Activated CD4-positive, alpha-beta T cell treated with anti-CD3 and anti-CD28 coated beads, Interleukin-2, amount 50 U/mL, for 1 hour (primary cell): ENCODE results near the gene ANKRD24.
"Not testable (repeated sequence)": the region's sequence is repeated elsewhere in the genome, so short reads cannot be mapped to it uniquely, and the experiment has no call there.

Source experiments
- DNase-seq: peaks from one replicate; pipeline ENCODE4 v3.0.0-alpha.2; 2020

ANKRD24 gene

GRCh38 chr19:4199699-4200293 is 17.3 kb downstream of the ANKRD24 start:
- DNase-seq: no peak

DNA sequence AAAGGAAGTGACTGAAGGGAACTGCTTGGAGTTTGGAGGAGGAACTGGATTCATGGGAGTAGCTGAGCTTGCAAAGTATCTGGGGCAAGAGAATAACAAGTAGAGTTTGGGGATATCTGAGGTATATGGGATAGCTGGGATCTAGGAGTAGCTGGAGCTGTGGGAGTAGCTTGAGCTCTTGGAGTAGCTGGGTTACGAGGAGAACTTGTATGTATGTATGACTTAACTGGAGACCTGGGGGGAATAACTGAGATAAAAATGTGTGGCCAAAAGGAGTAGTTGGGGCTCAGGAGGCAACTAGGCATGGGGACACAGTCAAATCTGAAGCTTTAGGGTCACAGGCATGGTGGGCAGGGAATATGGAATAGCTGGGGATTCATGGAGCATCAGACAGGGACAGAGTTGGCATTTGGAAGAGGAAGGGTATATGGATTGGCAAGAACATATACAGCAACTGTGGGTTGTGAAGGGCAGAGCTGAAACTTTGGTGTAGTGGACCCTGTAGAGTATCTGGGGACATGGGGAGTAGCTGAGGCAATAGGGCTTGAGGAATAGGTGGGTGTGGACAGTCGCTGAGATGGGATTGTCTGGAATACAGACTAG is 18.6 kb downstream of the ANKRD24 start:
- DNase-seq: no peak

- DNase-seq: no peak
Measured at GRCh38 chr19:4201798-4202197, 19.3 kb downstream of the ANKRD24 start.

GRCh38 chr19:4206818-4207484 is 24.5 kb downstream of the ANKRD24 start:
- no peak for DNase-seq

DNA sequence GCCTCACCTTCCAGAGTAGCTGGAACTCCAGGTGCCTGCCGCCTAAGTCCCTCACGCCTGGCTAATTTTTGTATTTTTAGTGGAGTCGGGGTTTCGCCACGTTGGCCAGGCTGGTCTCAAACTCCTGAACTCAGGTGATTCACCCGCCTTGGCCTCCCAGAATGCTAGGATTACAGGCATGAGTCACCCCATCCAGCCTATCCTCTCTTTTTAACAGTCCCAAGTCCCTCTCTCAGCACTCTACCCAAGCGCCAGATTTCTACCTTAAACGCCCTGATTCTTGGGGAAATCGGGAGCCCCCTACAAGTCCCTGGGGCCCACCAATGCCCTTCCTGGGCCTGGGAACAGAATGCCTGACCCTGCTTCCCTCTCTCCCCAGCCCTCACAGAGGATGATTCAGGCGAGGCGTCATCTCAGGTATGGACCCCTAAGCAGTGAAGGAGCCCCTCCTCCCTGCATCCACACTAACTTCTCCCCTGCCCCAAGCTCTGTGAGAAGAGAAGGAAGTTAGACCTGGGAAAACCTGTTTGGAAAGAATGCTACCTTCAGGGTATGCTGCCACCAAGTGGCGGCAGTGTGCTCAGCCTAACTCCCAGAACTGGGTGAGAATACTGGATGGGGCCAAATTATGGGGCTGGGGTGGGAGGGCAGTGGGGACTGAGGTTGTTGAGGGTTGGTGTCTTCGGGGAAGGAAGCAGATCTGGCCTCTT is 26.1 kb downstream of the ANKRD24 start:
- DNase-seq: no peak

- no peak for DNase-seq
Measured at GRCh38 chr19:4210166-4210731, 27.8 kb downstream of the ANKRD24 start.

GRCh38 chr19:4213116-4213515 is 30.6 kb downstream of the ANKRD24 start:
- no peak for DNase-seq

- DNase-seq: no peak
Measured at GRCh38 chr19:4215807-4216206, 33.3 kb downstream of the ANKRD24 start.

DNA sequence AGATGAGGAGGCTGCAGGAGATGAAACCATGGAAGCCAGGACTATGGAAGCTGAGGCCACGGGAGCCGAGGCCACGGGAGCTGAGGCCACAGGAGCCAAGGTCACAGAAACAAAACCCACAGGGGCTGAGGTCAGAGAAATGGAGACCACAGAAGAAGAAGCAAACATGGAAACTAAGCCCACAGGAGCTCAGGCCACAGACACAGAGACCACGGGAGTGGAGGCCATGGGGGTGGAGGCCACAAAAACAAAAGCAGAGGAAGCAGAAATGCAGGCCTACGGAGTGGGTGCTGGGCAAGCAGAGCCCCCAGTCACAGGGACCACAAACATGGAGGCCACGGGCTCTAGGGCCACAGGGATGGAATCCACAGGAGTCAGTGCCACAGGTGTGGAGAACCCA is 34.4 kb downstream of the ANKRD24 start:
- DNase-seq: no peak

DNA sequence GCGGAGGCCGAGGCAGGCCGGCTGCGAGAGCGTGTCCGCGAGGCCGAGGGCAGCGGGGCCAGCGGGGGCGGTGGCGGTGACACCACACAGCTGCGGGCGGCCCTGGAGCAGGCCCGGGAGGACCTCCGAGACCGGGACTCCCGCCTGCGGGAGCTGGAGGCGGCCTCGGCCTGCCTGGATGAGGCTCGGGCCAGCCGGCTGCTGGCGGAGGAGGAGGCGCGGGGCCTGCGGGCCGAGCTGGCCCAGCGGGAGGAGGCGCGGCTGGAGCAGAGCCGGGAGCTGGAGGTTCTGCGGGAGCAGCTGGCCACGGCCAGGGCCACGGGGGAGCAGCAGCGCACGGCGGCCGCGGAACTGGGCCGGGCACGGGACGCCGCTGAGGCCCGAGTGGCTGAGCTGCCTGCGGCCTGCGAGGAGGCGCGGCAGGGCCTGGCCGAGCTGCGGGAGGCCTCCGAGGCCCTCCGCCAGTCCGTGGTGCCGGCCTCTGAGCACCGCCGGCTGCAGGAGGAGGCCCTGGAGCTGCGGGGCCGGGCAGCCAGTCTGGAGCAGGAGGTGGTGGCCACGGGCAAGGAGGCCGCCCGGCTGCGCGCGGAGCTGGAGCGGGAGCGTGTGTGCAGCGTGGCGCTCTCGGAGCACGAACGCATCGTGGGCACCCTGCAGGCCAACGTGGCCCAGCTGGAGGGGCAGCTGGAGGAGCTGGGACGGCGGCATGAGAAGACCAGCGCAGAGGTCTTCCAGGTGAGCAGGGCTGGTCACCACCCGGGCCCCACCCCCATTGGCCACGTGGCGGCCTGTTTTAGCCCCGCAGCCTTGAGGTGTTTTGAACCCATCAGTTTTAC is 35.2 kb downstream of the ANKRD24 start:
- DNase-seq: no peak

DNA sequence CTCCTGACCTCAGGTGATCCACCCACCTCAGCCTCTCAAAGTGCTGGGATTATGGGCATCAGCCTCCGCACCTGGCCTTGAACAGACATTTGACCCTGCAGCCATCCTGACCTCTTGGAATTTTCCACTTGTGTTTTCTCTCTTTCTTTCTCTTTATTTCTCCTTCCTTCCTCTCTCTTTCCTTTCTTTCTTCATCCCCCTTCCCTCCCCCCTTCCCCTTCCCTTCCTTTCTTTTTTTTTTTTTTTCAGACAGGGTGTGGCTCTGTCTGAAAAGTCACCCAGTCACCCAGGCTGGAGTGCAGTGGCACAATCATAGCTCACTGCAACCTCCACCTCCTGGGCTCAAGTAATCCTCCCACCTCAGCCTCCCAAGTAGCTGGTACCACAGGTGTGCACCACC is 36.0 kb downstream of the ANKRD24 start:
- DNase-seq: not testable (repeated sequence)

GRCh38 chr19:4220188-4220587 is 37.7 kb downstream of the ANKRD24 start:
- DNase-seq: no peak

DNA sequence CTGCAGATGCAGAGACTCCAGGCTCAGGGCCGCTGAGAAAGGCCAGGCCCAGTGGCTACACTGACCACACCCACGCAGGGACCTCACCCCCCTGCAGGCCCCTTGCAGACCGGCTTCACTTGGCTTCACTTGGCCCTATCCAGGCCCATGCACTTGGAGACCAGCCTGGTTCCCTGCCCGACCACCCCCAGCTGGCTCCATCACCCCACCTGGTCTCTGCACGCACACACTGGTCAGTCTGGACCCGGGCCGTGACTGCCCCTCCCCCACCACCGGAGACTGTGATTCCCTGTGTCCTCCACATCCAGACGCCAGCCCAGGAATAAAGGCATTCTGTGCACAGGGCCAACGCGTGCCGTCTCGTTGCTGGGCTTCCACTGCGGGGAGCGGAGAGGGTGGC is 42.0 kb downstream of the ANKRD24 start:
- no peak for DNase-seq

DNA sequence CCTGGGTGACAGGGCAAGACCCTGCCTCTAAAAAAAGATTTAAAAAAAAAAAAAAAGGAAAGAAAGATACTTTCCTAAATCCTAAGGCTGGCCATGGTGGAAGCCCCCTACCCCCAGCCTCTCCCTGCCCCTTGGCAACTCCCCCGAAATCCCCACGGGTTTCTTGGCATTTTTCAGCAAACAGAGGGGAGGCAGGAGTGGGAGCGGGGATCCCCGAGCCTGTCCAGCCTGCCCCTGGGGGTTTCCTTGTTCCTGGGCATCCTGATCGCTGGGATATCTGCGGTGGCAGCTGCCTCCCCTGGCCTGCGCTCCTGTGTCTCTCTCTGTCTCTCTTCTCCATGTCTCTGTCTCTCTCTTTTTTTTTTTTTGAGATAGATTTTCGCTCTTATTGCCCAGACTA is 43.4 kb downstream of the ANKRD24 start:
- no peak for DNase-seq

GRCh38 chr19:4227771-4228170 is 45.3 kb downstream of the ANKRD24 start:
- no peak for DNase-seq

DNA sequence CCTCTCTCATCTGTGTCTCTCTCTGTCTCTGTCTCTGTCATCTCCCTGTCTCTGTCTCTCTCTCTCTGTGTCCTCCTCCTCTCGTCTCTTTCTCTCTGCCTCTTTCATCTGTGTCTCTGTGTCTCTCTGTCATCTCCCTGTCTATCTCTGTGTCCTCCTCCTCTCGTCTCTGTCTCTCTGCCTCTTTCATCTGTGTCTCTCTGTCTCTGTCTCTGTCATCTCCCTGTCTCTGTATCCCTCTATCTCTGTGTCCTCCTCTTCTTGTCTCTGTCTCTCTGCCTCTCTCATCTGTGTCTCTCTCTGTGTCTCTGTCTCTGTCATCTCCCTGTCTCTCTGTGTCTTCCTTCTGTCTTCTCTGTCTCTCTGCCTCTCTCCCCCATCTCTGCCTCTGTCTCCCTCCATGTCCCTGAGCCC is 46.3 kb downstream of the ANKRD24 start:
- no peak for DNase-seq

DNA sequence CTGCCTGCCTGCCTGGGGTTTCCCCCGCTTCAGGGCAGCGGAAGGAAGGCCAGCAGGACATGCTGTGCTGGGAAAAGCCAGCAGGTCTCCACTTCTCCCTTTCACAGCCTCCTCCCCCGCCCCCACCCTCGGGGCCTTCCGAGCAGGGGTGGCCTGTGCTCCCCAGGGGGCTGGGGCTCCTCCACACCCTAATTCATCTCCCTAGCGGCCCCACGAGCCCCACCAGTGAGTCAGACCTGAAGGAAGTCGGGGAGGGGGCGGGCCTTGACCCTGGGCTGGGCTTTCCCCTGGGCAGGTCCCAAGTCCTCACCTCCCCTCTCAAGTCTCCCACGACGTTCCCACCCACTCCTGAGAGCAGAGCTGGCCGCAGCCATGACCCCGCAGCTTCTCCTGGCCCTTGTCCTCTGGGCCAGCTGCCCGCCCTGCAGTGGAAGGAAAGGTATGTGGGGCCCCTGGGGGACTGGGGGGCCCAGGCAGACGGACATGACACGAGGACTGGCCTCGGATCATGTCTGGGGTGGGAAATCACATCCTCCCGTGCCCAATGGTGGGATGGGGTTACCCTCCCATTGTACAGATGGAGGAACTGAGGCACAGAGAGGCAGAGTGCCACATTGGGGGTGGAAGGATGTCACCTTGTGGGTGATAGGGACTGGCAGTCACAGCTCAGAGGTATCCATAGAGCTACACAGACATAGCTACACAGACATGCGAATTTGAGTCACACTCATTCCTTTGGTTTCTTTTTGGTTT is 46.9 kb downstream of the ANKRD24 start, which contains the start of gene EBI3:
Gene EBI3 (plus strand): TSS at position 345 of the 753 bp plus-strand sequence. CDS start 28 bp downstream, at position 373.
- DNase-seq: no peak

DNA sequence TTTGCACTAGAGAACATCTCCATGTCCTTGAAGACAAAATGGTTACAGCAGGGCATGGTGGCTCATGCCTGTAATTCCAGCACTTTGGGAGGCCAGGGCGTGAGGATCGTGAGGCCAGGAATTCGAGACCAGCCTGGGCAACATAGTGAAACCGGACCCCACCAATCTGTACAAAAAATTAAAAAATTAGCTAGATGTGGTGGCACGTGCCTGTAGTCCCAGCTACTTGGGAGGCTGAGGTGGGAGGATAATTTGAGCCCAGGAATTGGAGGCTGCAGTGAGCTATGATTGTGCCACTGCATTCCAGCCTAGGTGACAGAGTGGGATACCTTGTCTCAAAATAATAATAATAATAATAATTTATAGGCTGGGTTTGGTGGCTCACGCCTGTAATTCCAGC is 47.7 kb downstream of the ANKRD24 start:
- DNase-seq: not testable (repeated sequence)

DNA sequence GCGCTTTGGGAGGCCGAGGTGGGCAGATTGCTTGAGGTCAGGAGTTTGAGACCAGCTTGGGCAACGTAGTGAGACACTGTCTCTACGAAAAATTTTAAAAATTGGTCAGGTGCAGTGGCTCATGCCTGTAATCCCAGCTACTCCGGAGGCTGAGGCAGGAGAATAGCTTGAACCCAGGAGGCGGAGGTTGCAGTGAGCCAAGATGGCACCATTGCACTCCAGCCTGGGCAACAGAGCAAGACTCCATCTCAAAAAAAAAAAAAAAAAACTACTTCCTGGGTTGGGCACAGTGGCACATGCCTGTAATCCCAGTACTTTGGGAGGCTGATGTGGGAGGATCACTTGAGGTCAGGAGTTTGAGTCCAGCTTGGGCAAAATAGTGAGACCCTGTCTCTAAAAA is 49.0 kb downstream of the ANKRD24 start:
- not testable (repeated sequence) for DNase-seq

GRCh38 chr19:4232139-4232538 is 49.6 kb downstream of the ANKRD24 start:
- not testable (repeated sequence) for DNase-seq

DNA sequence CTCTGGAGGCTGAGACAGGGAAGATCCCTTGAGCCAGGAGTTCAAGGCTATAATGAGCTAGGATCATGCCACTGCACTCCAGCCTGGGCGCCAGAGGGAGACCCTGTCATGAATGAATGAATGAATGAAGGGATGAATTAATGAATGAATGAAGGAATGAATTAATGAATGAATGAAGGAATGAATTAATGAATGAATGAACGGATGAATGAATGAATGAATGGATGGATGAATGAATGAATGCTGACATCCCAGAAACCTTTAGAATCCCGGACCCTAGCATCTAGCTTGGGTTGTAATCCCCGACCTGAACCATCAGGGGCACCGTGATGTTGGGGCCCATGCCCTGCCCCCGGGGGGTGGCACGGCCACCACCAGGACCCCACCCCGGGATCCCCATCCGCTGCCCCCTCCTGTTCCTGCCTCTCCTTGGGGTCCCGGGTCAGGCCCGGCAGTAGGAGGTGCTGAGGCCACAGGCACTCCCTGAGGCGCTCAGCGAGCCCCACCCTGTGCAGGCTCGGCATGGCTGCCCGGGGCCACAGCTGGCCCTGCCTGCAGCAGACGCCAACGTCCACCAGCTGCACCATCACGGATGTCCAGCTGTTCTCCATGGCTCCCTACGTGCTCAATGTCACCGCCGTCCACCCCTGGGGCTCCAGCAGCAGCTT is 50.3 kb downstream of the ANKRD24 start:
- DNase-seq: no peak
